ENCODE data around the gene LY6G6F. TPM values are rescaled to one million over a fixed set of nuclear protein-coding genes. Genes with fewer than 3 reads are reported as not detected.

LY6G6F gene
- total and polyA plus RNA-seq, 10 of the 15 experiments (the other 5 are each of a cell fraction or from before 2014, with no cell fraction given): not detected

DNA sequence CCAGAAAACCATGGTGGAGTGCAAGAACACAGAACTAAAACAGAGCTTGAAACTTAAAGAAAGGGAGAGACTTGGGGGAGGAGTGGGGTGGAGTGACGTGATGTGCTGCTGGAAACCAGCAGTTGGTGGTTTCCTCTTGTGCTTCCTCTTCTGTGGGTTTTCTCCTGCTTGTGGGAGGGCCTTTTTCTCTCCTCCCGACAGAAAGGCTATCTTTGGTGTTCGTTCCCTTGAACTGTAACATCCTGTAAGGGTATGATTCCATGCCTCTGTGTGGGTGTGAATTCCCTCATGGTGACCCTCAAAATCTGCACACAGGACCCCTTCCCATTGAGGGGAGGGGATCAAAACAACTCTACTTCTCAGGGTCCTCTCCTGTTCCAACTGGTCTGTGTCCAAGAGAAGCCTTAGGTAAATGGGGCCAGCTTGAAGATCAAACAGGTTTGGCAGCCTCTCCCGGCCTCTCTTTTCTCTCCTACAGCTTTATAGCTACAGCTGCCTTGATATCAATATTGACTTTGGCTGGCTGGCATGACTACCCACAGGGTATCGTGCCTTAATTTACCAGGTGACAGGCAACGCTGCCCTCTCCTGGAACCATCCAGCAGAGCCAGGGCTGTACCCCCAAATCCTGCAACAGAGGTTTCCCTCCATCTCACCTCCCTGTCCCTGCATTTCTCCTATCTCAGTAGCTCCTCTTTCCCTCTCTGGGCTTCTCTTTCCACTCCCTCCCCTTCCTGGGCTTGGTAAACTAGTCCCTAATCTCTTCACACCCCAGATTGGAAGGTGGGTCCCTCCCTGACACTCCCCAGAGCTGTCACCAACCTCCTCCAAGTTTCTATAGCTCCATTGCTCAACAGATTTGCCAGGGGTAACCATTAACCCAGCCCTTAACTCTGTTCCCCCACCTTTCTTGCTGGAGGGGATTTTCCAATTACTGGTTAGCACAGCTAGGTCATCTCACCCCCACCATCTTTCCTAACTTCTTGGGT lies 31.6 kb downstream of the LY6G6F start (continued):
- TF ChIP-seq HDGF (IDR thresholded peaks at IDR 0.05): peak; percentile 16; the same call in 1 of the 2 replicates
- TF ChIP-seq NBN (IDR thresholded peaks at IDR 0.05): no peak
- 0 out of 3 replicates have a peak, but pooled peaks of 1 of the 2 experiments have one; percentile 51 for TF ChIP-seq EGR1 (IDR thresholded peaks at IDR 0.05; ENCODE audit: borderline replicate concordance in 1 of 2, low read depth in 2 of 2, low read length in 2 of 2)
- 0 out of 2 replicates have a peak, but pooled peaks have one; percentile 40 for TF ChIP-seq MEF2A (IDR thresholded peaks at IDR 0.05; ENCODE audit: insufficient read depth, low read depth, low read length)
- 0 out of 2 replicates have a peak, but pooled peaks have one; percentile 58 for TF ChIP-seq POLR2AphosphoS2 (IDR thresholded peaks at IDR 0.05; ENCODE audit: low read depth, low read length)
- TF ChIP-seq SREBF2 (IDR thresholded peaks at IDR 0.05; ENCODE audit: low read length): no peak
- TF ChIP-seq ZNF24 (IDR thresholded peaks at IDR 0.05): peak; percentile 90
- no peak for TF ChIP-seq ZNF217 (IDR thresholded peaks at IDR 0.05)
- TF ChIP-seq, protein P1, sequence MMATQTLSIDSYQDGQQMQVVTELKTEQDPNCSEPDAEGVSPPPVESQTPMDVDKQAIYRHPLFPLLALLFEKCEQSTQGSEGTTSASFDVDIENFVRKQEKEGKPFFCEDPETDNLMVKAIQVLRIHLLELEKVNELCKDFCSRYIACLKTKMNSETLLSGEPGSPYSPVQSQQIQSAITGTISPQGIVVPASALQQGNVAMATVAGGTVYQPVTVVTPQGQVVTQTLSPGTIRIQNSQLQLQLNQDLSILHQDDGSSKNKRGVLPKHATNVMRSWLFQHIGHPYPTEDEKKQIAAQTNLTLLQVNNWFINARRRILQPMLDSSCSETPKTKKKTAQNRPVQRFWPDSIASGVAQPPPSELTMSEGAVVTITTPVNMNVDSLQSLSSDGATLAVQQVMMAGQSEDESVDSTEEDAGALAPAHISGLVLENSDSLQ (IDR thresholded peaks at IDR 0.05): peak; percentile 48; the same call in 1 of the 2 replicates
- no peak for TF ChIP-seq ZNF384 (IDR thresholded peaks at IDR 0.05; ENCODE audit: borderline replicate concordance, low read depth, low read length)
- peak; percentile 59 for TF ChIP-seq MTA2 (IDR thresholded peaks at IDR 0.05; ENCODE audit: low read depth)
- TF ChIP-seq CREB1 (IDR thresholded peaks at IDR 0.05; ENCODE audit: low read depth): no peak
- TF ChIP-seq, protein P2, sequence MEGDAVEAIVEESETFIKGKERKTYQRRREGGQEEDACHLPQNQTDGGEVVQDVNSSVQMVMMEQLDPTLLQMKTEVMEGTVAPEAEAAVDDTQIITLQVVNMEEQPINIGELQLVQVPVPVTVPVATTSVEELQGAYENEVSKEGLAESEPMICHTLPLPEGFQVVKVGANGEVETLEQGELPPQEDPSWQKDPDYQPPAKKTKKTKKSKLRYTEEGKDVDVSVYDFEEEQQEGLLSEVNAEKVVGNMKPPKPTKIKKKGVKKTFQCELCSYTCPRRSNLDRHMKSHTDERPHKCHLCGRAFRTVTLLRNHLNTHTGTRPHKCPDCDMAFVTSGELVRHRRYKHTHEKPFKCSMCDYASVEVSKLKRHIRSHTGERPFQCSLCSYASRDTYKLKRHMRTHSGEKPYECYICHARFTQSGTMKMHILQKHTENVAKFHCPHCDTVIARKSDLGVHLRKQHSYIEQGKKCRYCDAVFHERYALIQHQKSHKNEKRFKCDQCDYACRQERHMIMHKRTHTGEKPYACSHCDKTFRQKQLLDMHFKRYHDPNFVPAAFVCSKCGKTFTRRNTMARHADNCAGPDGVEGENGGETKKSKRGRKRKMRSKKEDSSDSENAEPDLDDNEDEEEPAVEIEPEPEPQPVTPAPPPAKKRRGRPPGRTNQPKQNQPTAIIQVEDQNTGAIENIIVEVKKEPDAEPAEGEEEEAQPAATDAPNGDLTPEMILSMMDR (IDR thresholded peaks at IDR 0.05 in 2 of 3, conservative IDR thresholded peaks at IDR 0.05 in 1 of 3; ENCODE audit: control insufficient read depth in 2 of 3, extremely low read depth in 1 of 3, insufficient read depth in 1 of 3, low read depth in 3 of 3, low read length in 3 of 3): peak; percentile 28 to 32 (median 30); a peak in 2 of 6 replicates
- TF ChIP-seq CHD2 (IDR thresholded peaks at IDR 0.05; ENCODE audit: borderline replicate concordance, low read depth, low read length): peak; percentile 37; the same call in 1 of the 2 replicates
- no peak for TF ChIP-seq SUPT20H (IDR thresholded peaks at IDR 0.05; ENCODE audit: borderline replicate concordance, control insufficient read depth, low read depth, low read length)
- TF ChIP-seq YBX1 (IDR thresholded peaks at IDR 0.05): no peak
- TF ChIP-seq, protein P3, sequence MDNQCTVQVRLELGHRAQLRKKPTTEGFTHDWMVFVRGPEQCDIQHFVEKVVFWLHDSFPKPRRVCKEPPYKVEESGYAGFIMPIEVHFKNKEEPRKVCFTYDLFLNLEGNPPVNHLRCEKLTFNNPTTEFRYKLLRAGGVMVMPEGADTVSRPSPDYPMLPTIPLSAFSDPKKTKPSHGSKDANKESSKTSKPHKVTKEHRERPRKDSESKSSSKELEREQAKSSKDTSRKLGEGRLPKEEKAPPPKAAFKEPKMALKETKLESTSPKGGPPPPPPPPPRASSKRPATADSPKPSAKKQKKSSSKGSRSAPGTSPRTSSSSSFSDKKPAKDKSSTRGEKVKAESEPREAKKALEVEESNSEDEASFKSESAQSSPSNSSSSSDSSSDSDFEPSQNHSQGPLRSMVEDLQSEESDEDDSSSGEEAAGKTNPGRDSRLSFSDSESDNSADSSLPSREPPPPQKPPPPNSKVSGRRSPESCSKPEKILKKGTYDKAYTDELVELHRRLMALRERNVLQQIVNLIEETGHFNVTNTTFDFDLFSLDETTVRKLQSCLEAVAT (IDR thresholded peaks at IDR 0.05): peak; percentile 66; the same call in 1 of the 2 replicates
- TF ChIP-seq RUNX3 (IDR thresholded peaks at IDR 0.05; ENCODE audit: low read length): no peak
- peak; percentile 82 for TF ChIP-seq CREM (IDR thresholded peaks at IDR 0.05; ENCODE audit: low read depth)
- TF ChIP-seq NFIC (IDR thresholded peaks at IDR 0.05; ENCODE audit: low read depth, low read length): no peak
- peak; percentile 71 for TF ChIP-seq SPI1 (IDR thresholded peaks at IDR 0.05; ENCODE audit: borderline replicate concordance, insufficient read depth, low read depth, low read length)

All from GM12878 (cell line).